ENCODE results near the gene COL4A6. TPM values are rescaled to one million over a fixed set of nuclear protein-coding genes. Genes with fewer than 3 reads are reported as not detected.

COL4A6 gene
- total RNA-seq, 1 donor from 2014 or later = 99.4 TPM

GRCh38 chrX:108270739-108271396 lies 167.4 kb downstream of the COL4A6 start:
- Mint-ChIP-seq H3K4me3 (no peak overlapping the region), H3K9me3 (peaks cover 5% of the 10 kb centered on the region), H3K27me3 (ENCODE audit: low read depth) (no peaks in the 10 kb centered on the region), H3K4me1 (peaks cover 32% of the 10 kb centered on the region), H3K27ac (peak overlapping the region; percentile 77), H3K36me3 (peaks cover 4% of the 10 kb centered on the region)
- DNase-seq (ENCODE audit: low spot score in 2 of 2, unreplicated experiment in 2 of 2) = no peak
- TF ChIP-seq, protein P1, sequence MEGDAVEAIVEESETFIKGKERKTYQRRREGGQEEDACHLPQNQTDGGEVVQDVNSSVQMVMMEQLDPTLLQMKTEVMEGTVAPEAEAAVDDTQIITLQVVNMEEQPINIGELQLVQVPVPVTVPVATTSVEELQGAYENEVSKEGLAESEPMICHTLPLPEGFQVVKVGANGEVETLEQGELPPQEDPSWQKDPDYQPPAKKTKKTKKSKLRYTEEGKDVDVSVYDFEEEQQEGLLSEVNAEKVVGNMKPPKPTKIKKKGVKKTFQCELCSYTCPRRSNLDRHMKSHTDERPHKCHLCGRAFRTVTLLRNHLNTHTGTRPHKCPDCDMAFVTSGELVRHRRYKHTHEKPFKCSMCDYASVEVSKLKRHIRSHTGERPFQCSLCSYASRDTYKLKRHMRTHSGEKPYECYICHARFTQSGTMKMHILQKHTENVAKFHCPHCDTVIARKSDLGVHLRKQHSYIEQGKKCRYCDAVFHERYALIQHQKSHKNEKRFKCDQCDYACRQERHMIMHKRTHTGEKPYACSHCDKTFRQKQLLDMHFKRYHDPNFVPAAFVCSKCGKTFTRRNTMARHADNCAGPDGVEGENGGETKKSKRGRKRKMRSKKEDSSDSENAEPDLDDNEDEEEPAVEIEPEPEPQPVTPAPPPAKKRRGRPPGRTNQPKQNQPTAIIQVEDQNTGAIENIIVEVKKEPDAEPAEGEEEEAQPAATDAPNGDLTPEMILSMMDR (IDR thresholded peaks at IDR 0.05; ENCODE audit: unreplicated experiment) = no peak

GRCh38 chrX:108270280-108270679 lies 167.9 kb downstream of the COL4A6 start:
- H3K27me3 Mint-ChIP-seq (ENCODE audit: low read depth) = no peaks in the 10 kb centered on the region
- H3K27ac Mint-ChIP-seq = peak overlapping the region; percentile 77
- peaks cover 32% of the 10 kb centered on the region for H3K4me1 Mint-ChIP-seq
- no peak overlapping the region for H3K4me3 Mint-ChIP-seq
- H3K9me3 Mint-ChIP-seq = peaks cover 5% of the 10 kb centered on the region
- TF ChIP-seq, protein P1 (IDR thresholded peaks at IDR 0.05; ENCODE audit: unreplicated experiment) = no peak
- no peak for DNase-seq (ENCODE audit: low spot score in 2 of 2, unreplicated experiment in 2 of 2)
- peaks cover 4% of the 10 kb centered on the region for H3K36me3 Mint-ChIP-seq

DNA sequence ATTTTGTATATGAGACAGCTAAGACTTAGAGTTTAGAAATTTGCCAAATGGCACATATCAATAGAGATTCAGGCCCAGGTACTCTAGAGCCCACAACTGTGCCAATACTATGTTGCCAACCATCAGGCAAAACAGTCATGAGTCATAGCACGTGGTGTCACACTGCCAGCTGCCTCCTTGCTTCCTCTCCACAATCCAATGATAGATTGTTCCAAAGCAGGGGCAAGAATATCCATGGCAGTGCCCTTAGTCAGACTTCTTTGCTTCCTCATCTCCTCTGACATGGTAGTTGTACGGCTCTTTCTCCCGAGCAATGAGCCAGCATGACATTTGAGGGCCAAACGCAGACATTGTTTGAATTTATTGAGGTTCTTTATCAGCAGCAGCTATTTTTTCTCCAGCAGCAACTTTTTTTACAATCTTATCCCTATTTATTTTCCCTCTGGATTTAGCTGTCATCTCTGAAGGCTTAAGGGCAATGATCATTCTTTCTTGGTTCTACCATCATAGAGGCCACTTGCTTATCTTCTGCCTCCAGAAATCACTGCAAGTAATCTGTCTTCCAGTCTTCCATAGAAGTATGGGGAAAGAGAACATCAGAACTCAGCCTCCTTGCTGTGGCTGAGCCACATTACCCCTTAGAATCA lies 169.7 kb downstream of the COL4A6 start:
- H3K27ac Mint-ChIP-seq = peak overlapping the region; percentile 84
- DNase-seq (ENCODE audit: low spot score in 2 of 2, unreplicated experiment in 2 of 2) = no peak
- H3K9me3 Mint-ChIP-seq = peaks cover 5% of the 10 kb centered on the region
- peaks cover 4% of the 10 kb centered on the region for H3K36me3 Mint-ChIP-seq
- H3K4me1 Mint-ChIP-seq = peaks cover 37% of the 10 kb centered on the region
- TF ChIP-seq, protein P1 (IDR thresholded peaks at IDR 0.05; ENCODE audit: unreplicated experiment) = no peak
- H3K27me3 Mint-ChIP-seq (ENCODE audit: low read depth) = no peaks in the 10 kb centered on the region
- no peak overlapping the region for H3K4me3 Mint-ChIP-seq

DNA sequence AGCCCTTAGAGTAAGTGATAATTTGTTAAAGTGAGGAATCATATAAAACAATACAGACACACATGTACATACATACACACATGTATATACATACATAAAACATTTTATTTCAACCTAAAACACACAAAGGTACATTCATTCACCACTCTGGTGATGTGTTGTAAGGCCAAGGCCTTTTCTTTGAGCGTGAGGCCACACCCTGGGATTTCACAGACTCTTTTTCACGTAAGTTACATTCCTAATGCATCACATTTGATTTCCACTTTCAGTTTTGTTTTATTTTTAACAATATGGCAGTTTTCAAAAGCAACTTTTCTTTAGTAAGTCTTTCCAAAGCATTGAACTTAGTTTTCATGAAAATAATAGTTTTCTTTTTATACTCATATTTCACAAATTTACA lies 170.7 kb downstream of the COL4A6 start:
- Mint-ChIP-seq H3K27ac (no peak overlapping the region), H3K36me3 (peaks cover 4% of the 10 kb centered on the region), H3K9me3 (peaks cover 5% of the 10 kb centered on the region), H3K4me1 (peaks cover 37% of the 10 kb centered on the region), H3K4me3 (no peak overlapping the region), H3K27me3 (ENCODE audit: low read depth) (no peaks in the 10 kb centered on the region)
- no peak for DNase-seq (ENCODE audit: low spot score in 2 of 2, unreplicated experiment in 2 of 2)
- TF ChIP-seq, protein P1 (IDR thresholded peaks at IDR 0.05; ENCODE audit: unreplicated experiment) = no peak

- no peak for DNase-seq (ENCODE audit: low spot score in 2 of 2, unreplicated experiment in 2 of 2)
- Mint-ChIP-seq H3K4me1 (peaks cover 18% of the 10 kb centered on the region), H3K36me3 (peaks cover 7% of the 10 kb centered on the region), H3K9me3 (peaks cover 12% of the 10 kb centered on the region), H3K4me3 (no peak overlapping the region), H3K27ac (peak overlapping the region; percentile 55), H3K27me3 (ENCODE audit: low read depth) (no peaks in the 10 kb centered on the region)
- TF ChIP-seq, protein P1 (IDR thresholded peaks at IDR 0.05; ENCODE audit: unreplicated experiment) = no peak
Observed at GRCh38 chrX:108264376-108264775, 173.8 kb downstream of the COL4A6 start.
